ENCODE measurements around the gene MPP1.
"Not testable (repeated sequence)": the region's sequence is repeated elsewhere in the genome, so short reads cannot be mapped to it uniquely, and the experiment has no call there.

The MPP1 gene

DNA sequence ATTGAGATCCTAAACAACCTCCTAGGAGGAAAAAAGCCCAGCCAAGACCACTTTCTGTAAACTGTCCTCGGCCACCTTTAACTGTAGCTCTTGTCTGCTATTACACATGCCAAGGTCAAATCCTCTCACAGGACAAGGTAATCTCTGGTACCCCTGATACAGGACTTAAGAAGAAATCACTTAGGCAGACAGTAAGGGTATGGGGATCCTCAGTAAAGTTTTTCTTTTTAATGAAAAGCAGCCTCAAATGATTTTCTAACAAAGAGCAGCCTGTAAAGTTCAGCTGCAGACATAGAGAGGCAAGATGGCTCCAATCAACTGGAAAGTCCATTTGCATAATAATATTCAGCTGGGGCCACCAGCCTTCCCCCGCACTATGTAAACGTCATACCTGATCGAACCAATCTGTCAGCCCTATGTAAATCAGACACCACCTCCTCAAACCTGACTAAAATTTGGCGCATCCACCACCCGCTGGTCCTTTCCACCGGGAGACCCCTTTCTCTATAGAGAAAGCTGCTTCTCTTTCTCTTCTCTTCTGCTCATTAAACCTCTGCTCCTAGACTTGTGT, 14.6 kb upstream of the MPP1 start:
- TF ChIP-seq, protein P1, sequence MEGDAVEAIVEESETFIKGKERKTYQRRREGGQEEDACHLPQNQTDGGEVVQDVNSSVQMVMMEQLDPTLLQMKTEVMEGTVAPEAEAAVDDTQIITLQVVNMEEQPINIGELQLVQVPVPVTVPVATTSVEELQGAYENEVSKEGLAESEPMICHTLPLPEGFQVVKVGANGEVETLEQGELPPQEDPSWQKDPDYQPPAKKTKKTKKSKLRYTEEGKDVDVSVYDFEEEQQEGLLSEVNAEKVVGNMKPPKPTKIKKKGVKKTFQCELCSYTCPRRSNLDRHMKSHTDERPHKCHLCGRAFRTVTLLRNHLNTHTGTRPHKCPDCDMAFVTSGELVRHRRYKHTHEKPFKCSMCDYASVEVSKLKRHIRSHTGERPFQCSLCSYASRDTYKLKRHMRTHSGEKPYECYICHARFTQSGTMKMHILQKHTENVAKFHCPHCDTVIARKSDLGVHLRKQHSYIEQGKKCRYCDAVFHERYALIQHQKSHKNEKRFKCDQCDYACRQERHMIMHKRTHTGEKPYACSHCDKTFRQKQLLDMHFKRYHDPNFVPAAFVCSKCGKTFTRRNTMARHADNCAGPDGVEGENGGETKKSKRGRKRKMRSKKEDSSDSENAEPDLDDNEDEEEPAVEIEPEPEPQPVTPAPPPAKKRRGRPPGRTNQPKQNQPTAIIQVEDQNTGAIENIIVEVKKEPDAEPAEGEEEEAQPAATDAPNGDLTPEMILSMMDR (IDR thresholded peaks at IDR 0.05; ENCODE audit: low read depth, low read length) = no peak
- no peak overlapping the region for H3K4me3 ChIP-seq (ENCODE audit: low read depth, low read length)

DNA sequence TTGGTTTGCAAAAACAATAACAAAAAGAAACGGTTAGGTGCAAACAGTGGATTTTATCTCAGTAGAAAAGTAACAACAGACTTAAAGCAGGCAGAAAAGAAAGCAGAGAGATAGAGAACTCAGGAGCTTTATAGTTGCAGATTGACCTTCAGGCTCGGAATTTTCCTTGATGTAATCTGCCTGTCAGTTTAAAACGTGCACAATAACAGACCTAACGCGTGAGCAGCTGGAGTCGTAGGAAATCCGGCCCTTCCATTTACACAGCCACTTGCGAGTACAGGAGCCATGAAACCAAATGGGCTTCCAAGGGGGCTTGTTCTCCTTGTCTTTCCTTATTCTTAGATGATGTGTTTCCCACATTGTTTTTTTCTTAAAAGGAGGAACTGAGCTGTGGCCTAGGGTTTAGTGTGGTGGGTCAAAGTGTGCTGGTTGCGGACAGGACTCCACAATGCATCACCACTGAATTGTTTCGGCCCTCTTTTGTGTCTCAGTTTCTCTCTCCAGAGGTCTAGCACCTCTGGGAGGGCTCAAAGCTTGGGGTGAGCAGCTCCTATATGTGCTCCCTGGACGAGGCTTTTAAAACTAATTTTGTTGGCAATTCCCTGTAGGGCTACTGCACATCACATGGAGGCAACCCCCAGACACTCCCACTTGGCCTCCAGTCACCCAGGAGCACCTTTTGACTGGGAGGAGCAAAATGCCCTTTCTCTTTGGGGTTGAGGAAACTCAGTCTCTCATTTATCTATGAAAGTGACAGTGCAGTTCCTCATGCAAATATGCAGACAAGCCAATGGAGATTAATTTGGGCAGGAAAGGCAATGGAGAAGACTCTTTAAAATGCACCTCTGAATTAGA, 13.9 kb upstream of the MPP1 start:
- TF ChIP-seq, protein P1 (IDR thresholded peaks at IDR 0.05; ENCODE audit: low read depth, low read length) = no peak
- H3K4me3 ChIP-seq (ENCODE audit: low read depth, low read length) = no peak overlapping the region

DNA sequence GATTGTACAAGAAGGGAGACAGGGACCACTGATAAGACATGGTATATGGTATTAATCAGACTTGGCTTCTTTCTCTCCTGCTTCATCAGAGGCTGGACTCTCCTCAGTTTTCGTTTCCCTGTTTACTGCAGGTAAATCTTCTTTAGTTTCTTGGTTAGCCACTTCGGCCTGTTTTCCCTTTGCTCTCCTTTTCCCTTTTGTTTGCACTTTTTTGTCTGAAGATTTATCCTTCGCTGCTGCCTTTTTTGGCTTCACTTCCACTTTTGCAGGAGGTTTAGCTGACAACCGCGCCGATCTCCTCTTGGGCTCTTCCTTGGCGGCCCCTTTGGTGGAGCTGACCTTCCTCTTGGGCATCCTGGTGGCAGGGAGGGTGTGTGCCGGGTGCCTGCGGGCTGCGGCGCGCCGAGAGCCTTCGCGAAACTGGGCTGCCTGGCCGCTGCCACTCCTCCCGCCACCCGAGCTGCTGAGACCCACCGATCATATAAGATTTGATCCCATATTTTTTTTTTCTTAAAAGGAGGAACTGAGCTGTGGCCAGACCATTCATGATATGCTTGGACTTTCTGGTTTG, 11.8 kb upstream of the MPP1 start:
- not testable (repeated sequence) for H3K4me3 ChIP-seq (ENCODE audit: low read depth, low read length)

DNA sequence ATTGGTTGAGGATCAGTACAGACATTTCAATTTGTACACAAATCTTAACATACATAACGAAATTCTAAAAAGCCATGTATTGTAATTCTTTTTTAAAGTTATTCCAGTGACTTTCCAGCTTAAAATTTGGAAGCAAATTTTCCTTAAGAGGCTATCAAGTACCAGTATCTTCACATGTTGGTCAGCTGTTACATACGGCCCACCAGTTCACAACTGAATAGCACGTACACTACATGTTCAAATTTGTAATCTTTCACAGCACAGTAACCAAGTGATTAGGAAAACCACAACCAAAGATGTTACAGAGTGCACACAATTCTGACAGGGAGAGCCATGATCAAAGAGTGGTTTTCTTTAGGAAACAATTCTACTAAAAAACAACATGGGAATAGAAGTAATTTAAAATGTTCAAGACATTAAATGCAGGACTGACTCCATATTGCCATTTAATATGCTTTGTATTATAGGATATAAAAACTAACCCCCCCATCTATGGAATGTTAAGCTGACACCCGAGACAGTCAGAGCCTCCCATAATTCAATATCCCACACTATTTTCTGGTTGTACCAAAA, 11.1 kb upstream of the MPP1 start:
- H3K4me3 ChIP-seq (ENCODE audit: low read depth, low read length) = not testable (repeated sequence)

DNA sequence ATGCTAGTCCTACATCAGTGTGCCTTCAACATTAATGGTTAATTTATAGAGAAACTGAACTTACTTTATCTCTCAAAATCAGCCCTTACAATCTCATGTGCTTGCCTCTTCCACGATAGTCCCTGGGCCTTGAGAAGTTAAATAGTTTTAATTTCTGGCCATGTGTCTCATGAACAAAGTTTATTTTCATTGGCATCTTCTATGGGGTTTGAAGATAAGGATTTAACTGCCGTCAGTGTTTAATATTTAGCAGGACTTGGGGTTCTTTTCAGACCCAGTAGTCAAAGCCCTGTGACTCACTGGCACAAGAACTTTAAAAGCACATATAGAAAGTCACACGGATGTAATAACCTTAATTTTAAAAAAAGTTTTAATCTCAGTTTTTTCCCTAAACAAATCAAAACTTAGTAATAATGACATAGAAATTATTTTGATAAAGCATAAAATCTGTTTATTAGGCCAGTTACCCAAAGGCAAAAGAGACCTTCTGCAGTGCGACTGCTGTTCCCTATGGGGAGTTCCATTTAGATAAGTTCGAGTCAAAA, 10.1 kb upstream of the MPP1 start:
- H3K4me3 ChIP-seq (ENCODE audit: low read depth, low read length) = no peak overlapping the region
- TF ChIP-seq, protein P1 (IDR thresholded peaks at IDR 0.05; ENCODE audit: low read depth, low read length) = no peak

DNA sequence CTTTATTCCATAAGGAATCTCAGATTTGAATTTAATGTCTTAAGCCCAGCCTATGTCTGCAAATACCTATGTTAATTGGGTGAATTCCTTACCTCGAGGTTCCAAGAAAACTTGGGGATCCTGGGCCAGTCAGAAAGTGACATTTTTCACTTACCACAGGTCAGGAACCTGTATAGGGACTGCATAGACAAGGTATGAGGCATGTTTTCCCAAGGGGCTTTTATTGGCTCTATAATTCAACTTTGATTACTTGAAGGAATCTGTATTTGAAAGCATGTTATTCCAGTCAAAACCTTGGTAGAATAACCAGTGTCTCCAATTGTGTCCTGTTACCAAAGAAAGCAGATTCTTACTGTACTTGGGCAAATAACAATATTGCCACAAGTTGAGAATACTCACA, 8.5 kb upstream of the MPP1 start:
- TF ChIP-seq, protein P1 (IDR thresholded peaks at IDR 0.05; ENCODE audit: low read depth, low read length) = no peak
- no peak overlapping the region for H3K4me3 ChIP-seq (ENCODE audit: low read depth, low read length)

DNA sequence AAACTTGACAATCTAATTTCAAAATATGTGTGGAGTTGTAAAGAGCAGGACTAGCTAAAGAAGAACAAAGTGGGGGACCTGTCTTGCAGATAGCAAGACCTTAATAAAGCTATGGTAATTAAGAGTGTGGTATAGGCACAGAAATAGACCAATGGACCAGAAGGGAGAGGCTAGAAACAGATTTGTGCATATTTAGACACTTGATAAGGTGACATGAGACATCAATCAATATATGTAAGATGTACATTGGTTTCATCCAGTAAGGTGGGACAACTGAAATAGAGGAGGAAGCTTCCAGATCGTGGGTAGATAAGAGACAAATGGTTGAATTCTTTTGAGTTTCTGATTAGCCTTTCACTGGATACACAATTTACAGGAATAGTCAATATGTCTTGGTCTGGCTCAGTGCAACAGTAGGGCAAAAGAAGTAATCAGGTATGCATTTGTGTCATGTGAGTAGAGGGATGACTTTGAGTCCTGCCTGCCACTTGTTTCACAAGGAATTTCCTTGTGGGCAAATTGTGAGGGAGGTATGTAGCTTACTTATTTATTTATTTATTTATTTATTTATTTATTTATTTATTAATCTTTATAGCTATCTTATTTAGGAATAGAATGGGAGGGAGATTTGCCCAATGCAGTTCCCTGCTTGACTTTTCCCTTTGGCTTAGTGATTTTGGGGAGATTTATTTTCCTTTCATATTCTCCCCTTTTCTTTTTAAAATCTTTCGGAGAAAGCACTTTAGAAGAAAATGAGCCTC, 7.2 kb upstream of the MPP1 start:
- no peak overlapping the region for H3K4me3 ChIP-seq (ENCODE audit: low read depth, low read length)
- TF ChIP-seq, protein P1 (IDR thresholded peaks at IDR 0.05; ENCODE audit: low read depth, low read length) = no peak
